Measurements from ENCODE around the gene COL27A1.

The COL27A1 gene

DNA sequence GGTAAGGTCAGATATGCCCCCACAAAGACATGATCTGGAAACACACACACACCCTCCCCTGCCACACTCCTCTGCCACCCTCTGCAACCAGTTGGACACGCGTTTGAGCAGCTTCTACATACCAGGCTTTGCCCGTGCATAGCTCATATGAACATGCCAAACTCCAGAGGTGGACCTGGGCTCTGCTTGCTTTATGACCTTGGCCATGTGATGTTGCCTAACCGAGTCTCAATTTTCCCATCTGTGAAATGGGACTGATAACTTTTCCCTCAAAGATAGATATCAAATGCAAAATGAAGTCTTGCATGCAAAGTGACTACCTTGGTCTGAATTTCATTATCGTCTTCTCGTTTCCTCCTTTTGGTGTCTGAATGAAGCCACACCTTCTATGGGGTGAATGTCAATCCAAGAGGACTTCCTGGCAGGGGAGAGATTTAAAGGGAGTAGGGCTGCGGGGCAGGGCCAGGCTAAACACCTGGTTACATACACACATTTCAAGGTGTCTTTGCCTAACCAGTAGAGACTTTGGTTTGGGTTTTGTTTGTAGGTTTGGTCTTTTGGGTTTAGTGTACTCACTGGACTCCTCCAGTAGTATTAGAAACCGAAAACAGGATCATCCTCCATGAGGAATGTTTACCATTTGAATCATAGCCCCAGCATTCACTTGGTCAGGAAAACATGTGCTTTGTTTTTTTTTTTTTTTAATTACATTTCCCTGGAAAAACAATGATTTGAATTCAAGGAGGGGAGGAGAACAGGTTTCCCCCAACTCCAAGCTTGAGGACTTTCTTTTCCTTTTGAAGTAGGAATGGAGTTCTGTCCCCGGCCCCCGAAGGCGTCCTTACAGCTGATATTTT, 63.2 kb downstream of the COL27A1 start:
- Histone ChIP-seq H3K27me3 (ENCODE audit: insufficient read depth, poor library complexity, severe bottlenecking) (no peaks in the 10 kb centered on the region), H3K27ac (replicated peaks) (no peak overlapping the region), H3K4me3 (replicated peaks; ENCODE audit: insufficient read depth, low read length) (no peak overlapping the region)
- TF ChIP-seq SPI1 (IDR thresholded peaks at IDR 0.05; ENCODE audit: borderline replicate concordance, low read depth) (no peak), POLR2AphosphoS5 (IDR thresholded peaks at IDR 0.05; ENCODE audit: low read depth) (no peak)
- TF ChIP-seq, protein P1, sequence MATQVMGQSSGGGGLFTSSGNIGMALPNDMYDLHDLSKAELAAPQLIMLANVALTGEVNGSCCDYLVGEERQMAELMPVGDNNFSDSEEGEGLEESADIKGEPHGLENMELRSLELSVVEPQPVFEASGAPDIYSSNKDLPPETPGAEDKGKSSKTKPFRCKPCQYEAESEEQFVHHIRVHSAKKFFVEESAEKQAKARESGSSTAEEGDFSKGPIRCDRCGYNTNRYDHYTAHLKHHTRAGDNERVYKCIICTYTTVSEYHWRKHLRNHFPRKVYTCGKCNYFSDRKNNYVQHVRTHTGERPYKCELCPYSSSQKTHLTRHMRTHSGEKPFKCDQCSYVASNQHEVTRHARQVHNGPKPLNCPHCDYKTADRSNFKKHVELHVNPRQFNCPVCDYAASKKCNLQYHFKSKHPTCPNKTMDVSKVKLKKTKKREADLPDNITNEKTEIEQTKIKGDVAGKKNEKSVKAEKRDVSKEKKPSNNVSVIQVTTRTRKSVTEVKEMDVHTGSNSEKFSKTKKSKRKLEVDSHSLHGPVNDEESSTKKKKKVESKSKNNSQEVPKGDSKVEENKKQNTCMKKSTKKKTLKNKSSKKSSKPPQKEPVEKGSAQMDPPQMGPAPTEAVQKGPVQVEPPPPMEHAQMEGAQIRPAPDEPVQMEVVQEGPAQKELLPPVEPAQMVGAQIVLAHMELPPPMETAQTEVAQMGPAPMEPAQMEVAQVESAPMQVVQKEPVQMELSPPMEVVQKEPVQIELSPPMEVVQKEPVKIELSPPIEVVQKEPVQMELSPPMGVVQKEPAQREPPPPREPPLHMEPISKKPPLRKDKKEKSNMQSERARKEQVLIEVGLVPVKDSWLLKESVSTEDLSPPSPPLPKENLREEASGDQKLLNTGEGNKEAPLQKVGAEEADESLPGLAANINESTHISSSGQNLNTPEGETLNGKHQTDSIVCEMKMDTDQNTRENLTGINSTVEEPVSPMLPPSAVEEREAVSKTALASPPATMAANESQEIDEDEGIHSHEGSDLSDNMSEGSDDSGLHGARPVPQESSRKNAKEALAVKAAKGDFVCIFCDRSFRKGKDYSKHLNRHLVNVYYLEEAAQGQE (IDR thresholded peaks at IDR 0.05; ENCODE audit: insufficient replicate concordance, low read depth) = no peak
- no peak for DNase-seq (ENCODE audit: low read depth in 1 of 2, low spot score in 1 of 2)

DNA sequence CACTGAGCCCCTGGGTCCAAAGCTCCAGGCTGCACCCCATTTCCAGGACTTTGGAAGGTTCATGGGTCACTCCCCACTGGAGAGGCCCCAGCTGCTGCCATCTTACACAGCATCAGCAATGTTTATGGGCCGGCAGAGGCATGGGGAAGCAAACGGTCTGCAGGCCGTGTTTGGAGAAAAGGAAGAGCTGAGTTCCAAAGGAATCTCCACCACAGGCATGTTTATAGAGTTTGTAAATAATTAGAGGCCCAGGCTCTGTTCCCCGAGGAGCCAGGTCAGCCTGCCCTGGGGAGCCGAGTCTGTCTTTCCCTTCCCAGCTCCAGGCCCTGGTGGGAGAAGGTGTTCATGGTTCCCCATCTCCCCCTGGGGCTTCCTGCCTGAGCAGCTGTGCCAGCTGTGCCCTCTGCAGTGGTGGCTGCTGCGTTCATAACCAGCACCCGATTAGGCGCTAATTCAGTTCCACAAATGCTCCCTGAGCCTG, 64.8 kb downstream of the COL27A1 start:
- Histone ChIP-seq H3K27me3 (ENCODE audit: insufficient read depth, poor library complexity, severe bottlenecking) (no peaks in the 10 kb centered on the region), H3K4me3 (replicated peaks; ENCODE audit: insufficient read depth, low read length) (no peak overlapping the region), H3K27ac (replicated peaks) (no peak overlapping the region)
- DNase-seq (ENCODE audit: low read depth in 1 of 2, low spot score in 1 of 2) = no peak
- TF ChIP-seq, protein P2, sequence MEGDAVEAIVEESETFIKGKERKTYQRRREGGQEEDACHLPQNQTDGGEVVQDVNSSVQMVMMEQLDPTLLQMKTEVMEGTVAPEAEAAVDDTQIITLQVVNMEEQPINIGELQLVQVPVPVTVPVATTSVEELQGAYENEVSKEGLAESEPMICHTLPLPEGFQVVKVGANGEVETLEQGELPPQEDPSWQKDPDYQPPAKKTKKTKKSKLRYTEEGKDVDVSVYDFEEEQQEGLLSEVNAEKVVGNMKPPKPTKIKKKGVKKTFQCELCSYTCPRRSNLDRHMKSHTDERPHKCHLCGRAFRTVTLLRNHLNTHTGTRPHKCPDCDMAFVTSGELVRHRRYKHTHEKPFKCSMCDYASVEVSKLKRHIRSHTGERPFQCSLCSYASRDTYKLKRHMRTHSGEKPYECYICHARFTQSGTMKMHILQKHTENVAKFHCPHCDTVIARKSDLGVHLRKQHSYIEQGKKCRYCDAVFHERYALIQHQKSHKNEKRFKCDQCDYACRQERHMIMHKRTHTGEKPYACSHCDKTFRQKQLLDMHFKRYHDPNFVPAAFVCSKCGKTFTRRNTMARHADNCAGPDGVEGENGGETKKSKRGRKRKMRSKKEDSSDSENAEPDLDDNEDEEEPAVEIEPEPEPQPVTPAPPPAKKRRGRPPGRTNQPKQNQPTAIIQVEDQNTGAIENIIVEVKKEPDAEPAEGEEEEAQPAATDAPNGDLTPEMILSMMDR (IDR thresholded peaks at IDR 0.05; ENCODE audit: insufficient read depth, low read length) = no peak
- TF ChIP-seq POLR2AphosphoS5 (IDR thresholded peaks at IDR 0.05; ENCODE audit: low read depth) = no peak
- no peak for TF ChIP-seq SPI1 (IDR thresholded peaks at IDR 0.05; ENCODE audit: borderline replicate concordance, low read depth)
- TF ChIP-seq, protein P1 (IDR thresholded peaks at IDR 0.05; ENCODE audit: insufficient replicate concordance, low read depth) = no peak
- TF ChIP-seq GABPA (IDR thresholded peaks at IDR 0.05; ENCODE audit: low read depth) = no peak

DNA sequence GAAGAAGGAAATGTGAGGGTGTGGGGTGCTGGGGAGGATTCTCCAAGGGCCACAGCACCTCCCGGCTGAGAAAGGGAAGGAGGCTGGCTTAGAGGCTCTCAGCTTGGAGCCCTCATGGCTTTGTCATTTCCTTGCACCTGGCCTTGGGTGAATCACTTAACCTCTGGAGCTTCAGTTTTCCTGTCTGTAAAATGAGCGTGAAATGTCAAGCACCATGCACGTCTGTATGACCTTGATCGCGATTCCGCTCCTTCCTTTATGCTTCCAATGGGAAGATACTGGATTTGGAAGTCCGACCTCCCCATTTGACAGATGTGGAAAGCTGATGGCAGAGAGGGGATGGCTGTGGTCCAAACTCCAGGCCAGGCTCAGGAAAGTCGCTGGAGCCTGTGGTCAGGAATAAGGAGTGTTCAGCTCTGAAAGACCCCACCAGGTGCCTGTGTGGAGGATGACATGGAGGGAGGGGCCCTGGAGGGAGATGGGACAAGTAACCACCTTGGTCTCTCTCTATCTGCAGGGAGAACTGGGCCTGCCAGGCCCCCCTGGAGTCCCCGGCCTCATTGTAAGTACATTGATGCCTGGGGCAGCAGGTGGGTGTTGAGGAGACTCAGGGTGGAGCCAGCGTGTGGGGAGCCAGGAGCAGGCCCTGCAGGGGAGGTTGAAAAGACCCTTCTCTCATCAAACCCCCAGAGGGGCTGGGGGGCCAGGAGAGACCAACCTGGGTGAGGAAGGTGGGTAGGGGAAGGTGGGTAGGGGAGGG, 66.5 kb downstream of the COL27A1 start:
- H3K27me3 ChIP-seq (ENCODE audit: insufficient read depth, poor library complexity, severe bottlenecking) = no peaks in the 10 kb centered on the region
- TF ChIP-seq, protein P2 (IDR thresholded peaks at IDR 0.05; ENCODE audit: insufficient read depth, low read length) = no peak
- TF ChIP-seq, protein P1 (IDR thresholded peaks at IDR 0.05; ENCODE audit: insufficient replicate concordance, low read depth) = no peak
- TF ChIP-seq POLR2AphosphoS5 (IDR thresholded peaks at IDR 0.05; ENCODE audit: low read depth) = no peak
- no peak for TF ChIP-seq SPI1 (IDR thresholded peaks at IDR 0.05; ENCODE audit: borderline replicate concordance, low read depth)
- TF ChIP-seq GABPA (IDR thresholded peaks at IDR 0.05; ENCODE audit: low read depth) = no peak

More for the DNA sequence above, 66.5 kb downstream of the COL27A1 start:
- Histone ChIP-seq H3K4me3 (replicated peaks; ENCODE audit: insufficient read depth, low read length) (no peak overlapping the region), H3K27ac (replicated peaks) (no peak overlapping the region)
- DNase-seq (ENCODE audit: low read depth in 1 of 2, low spot score in 1 of 2) = no peak
